Hematopoietic multipotent progenitor cell (in vitro differentiated cells): ENCODE data around the gene RARRES2. TPM values are rescaled to one million over a fixed set of nuclear protein-coding genes. Genes with fewer than 3 reads are reported as not detected.

Experiments used
- DNase-seq, 3 donors: peaks; one replicate each; pipeline ENCODE4 v3.0.0-alpha.2; 2011 to 2015; ENCODE audit warnings: low read depth in 2 of 3, low spot score in 2 of 3
- total RNA-seq: library from RNA; depleted of rRNA; stranded (reverse); fragments of >200 nt; gene quantifications from one replicate; pipeline ENCODE4 v1.2.3, GENCODE V29; 2012

The RARRES2 gene
- total RNA-seq, 1 donor: 2.4 TPM

GRCh38 chr7:150363370-150363769 lies 21.9 kb upstream of the RARRES2 start:
- peak in 2 of 3 donors; percentile 87 to 89 for DNase-seq

- DNase-seq: no peak
Measured at GRCh38 chr7:150361807-150362621, 20.6 kb upstream of the RARRES2 start.

GRCh38 chr7:150361402-150361801 lies 20.0 kb upstream of the RARRES2 start:
- DNase-seq: no peak

GRCh38 chr7:150360363-150361058 lies 19.1 kb upstream of the RARRES2 start:
- DNase-seq: no peak

DNA sequence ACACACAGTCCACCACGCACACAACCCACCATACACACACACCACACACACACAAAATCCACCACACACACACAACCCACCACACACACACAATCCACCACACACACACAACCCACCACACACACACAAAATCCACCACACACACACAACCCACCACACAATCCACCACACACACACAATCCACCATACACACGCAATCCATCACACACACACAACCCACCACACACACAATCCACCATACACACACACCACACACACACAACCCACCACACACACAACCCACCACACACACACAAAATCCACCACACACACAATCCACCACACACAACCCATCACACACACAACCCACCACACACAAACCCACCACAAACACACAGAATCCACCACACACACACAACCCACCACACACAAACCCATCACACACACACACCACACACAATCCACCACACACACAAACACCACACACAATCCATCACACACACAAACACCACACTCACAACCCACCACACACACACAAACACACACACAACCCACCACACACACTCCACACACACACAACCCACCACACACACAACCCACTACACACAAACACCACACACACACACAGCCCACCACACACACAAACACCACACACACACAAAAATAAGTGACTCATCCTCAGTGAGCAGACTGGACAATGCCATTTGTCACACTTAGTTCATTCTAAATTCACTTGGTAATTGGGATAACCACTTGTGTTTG lies 18.4 kb upstream of the RARRES2 start:
- no peak for DNase-seq

- no peak for DNase-seq
Measured at GRCh38 chr7:150358988-150359621, 17.7 kb upstream of the RARRES2 start.

- no peak for DNase-seq
Measured at GRCh38 chr7:150358433-150358832, 17.0 kb upstream of the RARRES2 start.

DNA sequence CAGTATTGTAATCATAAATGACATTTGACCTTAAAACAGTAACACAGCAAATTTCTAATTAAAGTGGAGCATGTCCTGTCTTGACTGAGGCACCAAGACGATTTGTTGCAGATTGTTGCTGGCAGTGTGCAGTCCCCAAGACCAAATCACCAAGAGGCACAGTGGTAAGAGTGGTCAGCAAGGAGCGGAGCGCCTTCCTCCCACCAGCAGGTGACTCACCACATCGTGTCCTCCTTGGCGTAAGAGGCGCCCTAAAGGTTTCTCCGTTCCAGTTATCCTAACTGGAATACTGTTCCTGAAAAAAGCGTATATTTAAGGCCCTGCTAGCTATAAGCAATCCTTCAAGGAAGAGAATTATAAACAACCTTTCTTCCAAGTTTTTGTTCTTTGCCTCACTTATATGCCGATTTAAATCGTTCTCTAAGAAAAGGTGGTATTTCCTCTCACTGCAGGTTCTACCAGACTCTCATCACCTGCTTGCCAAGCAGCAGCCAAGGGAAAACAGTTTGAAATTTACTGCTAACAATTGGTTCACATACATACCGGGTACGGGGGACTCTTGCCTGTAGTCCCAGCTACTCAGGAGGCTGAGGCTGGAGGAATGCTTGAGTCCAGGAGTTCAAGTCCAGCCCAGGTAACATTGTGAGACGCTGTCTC lies 16.5 kb upstream of the RARRES2 start:
- no peak for DNase-seq

DNA sequence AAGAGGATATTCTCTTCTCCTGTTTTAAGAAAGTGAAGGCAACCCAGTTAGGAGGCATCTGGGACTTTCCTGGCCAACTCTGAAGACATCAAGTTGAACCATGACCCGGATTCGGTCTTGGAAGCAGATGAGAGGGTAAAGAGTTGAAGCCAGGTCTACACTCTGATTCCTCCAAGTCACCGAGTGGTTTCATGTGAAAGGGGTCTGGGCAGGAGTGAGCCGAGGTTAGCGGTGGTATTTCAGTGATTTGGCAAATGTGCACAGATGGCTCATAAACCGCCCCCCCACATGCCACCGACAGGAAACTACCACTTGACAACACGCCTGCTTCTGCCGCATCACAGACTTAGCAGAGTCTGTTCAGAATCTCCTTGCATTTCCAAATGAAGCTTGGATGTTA lies 15.8 kb upstream of the RARRES2 start:
- peak in 2 of 3 donors; percentile 89 to 97 for DNase-seq

DNA sequence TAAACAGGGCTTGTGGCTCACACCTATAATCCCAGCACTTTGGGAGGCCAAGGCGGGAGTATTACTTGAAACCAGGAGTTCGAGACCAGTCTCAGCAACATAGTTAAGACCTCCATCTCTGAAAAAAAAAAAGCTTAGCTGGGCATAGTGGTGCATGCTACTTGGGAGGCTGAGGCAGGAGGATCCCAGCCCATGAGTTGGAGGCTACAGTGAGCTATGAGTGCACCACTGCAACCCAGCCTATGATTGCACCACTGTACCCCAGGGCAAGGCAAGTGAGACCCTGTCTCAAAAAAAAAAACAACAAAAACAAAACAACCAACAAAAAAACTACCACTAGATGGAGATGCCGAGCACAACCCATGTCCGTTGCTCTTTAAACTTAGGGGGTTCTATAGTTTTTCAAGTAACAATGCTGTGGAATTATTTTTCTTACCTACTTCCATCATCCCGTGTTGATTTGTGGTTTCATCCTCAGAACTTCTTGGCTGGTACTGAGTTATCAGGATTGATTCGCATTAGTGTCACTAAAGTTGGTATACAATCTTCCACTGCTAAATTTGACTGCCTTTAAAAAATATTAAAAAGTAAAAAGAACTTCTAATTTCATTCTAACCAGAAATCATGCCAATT lies 15.0 kb upstream of the RARRES2 start:
- peak in 2 of 3 donors; percentile 67 to 79 for DNase-seq

DNA sequence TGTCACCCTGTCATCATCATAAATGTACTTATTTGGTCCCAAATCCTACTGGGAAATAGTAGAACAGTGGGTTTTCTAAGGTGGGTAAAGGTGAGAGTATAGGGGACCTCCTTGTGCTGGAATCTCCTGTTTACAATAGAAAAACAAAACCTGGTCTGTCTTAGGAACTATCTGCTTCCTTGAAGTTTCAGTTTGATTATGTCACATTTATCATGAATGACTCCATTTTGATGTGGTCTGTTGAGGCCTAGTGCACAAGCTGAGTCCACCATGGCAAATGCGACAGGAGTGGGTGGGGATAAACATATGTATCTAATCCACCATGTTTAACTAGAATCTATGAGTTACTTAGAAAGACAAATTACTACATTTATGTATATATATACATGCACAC lies 14.2 kb upstream of the RARRES2 start:
- no peak for DNase-seq

- no peak for DNase-seq
Measured at GRCh38 chr7:150351587-150352194, 10.3 kb upstream of the RARRES2 start.

DNA sequence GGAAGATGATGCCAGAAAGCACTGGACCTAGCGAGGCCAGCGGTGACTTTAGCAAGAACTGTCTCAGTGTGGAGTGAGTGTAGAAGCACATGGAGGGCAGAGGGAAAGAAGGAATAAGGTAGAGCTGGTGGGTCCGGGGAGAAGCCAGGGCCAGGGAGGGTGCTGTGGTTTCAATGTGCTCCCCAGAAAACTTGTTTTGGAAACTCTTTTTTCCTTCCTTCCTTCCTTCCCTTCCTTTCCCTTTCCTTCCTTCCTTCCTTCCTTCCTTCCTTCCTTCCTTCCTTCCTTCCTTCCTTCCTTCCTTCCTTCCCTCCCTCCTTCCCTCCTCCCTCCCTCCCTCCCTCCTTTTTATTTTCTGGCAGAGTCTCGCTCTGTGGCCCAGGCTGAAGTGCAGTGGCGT lies 5.5 kb upstream of the RARRES2 start:
- DNase-seq: no peak

DNA sequence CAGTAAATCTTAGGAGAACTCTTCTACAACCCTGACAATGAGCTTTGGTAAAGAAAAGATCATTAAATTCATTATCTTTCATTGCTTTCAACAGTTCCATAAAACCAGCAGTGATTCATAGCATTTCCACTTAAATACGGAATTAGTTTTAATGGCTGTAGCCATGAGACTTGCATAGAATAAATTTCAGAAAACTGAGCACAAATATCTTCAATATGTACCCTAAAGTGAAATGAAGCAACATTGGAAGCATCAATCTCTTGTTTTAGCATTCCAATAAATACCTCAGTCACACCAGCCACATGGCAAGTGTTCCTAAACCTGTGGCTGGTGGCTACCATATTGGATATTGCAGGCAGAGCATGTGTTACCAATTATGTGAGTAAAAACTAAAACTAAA lies 3.6 kb upstream of the RARRES2 start:
- DNase-seq: no peak

DNA sequence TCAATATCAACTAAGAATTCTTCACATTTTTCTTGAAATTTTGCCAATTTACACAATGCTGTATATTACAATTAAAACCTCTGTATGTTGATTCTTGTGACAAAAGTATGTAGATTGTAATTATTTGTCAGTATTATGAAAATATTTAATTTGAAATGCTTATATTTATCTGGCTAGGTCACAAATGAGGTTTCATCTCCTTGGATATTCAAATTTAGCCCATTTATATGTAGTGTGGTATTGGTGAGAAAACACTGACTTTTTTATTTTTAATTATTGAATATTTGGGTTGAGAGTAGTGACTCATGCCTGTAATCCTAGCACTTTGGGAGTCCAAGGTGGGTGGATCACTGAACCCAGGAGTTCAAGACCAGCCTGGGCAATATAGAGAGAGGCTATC lies 2.9 kb upstream of the RARRES2 start:
- no peak for DNase-seq

GRCh38 chr7:150343225-150343624 lies 1.8 kb upstream of the RARRES2 start:
- no peak for DNase-seq

DNA sequence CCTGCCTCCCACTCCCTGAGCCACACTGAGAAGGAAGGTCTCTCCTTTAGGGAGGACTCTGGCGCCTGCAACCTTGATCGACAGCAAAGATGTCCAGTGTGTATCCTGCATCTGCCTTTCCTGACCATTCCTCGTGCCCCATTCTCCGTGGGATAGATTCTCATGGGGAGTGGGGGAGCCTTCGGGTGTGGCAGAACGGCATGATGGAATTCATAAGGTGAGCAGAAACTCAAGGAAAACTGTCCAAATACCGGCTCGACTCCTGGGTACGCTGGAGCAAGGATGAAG lies 636 bp upstream of the RARRES2 start:
- no peak for DNase-seq

DNA sequence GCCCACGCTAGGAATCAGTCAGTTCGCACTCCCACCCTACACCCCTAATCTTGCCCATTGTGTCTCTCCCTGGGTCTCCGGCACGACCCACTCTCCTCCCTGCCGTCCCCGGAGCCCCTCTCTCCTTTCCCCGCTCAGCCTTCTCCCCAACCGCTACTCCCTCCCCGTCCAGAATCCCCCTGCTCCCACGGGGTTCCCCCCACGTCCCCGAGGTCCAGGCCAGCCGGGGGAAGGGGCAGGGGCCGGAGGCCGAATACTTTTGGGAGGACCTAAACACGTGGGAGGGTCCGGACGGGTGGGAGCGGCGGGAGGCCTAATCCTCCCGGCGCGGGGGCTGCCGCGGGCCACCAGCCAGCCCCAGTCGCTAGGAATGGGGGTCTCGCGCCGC lies 560 bp downstream of the RARRES2 start:
- no peak for DNase-seq

DNA sequence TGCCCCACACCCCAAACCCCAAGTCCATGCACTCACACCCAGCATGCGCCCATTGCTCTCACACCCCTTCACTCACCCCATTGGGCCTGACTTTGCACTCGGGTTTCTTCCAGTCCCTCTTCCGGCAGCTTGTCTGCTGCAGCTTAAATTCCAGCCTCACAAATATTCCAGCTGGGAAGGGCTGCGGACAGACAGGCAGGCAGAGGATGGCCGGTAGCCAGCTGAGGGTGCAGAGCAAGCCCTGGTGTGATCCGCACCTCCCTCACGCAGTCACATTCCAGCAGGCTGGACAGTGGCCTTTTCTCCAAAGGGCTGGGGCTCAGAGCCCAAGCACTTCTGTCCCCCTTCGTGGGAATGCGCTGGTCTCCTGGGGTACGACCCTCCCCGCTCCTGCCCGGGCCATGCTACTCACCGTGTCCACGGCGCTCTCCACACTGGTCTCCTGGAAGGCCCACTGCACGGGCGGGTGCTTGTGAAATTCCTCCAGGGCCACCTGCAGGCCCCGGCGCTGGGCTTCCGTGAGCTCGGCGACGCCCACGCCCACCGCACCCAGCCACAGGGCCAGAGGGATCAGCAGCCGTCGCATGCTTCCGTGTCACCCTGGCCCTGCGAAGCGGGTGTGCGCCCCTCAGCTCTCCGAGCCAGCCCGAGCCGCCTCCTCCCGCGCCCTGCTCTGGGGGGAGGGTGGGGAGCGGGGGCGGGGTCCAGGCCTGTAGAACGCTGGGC lies 1.2 kb downstream of the RARRES2 start:
- peak in 1 of 3 donors; percentile 52 for DNase-seq
